ENCODE measurements around the gene SRGAP3. TPM values are rescaled to one million over a fixed set of nuclear protein-coding genes. Genes with fewer than 3 reads are reported as not detected.

SRGAP3 gene
- polyA plus RNA-seq, 3 donors: 0.27 to 1.3 (median 0.87) TPM

DNA sequence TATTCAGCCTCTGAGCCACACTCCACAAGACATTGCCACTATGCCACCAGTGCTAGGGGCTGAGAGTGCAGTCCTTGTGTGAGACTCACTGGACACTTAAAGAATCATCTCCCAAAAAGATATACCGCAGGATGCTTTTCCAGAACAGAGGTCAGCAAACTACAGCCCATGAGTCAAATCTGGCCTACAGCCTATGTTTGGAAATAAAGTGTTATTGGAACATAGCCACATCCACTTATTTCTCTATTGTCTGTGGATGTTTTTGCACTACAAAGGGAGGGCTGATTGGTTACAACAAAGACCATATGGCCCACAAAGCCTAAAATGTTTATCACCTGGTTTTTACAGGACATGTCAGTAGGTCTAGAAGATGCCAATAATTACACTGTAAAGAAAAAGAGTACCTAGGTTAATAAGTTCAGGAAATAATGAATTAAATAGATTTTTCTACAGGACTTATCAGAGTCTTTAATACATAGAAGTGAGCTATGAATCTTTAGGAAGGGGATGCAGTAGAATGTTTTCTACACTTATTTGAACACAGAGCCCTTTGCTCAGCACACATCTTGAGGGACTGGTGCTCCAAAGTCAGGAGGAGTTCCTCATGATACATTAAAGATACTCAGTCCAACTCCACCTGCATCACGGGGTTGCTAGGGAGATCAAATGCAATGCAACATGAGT, 26.3 kb downstream of the SRGAP3 start:
- Histone ChIP-seq H3K27ac (ENCODE audit: low read depth in 1 of 2, low read length in 2 of 2) (no peak overlapping the region), H3K9ac (ENCODE audit: insufficient read depth, low read length, poor library complexity, severe bottlenecking) (no peak overlapping the region), H3K4me1 (ENCODE audit: control insufficient read depth in 1 of 2, insufficient read depth in 2 of 2, low read length in 2 of 2) (no peaks in the 10 kb centered on the region), H3K9me3 (replicated peaks in 1 of 2; ENCODE audit: control insufficient read depth in 1 of 2, insufficient read depth in 1 of 2, low read length in 2 of 2) (no peaks in the 10 kb centered on the region), H3K4me3 (replicated peaks in 1 of 3; ENCODE audit: low read depth in 2 of 3, low read length in 3 of 3) (no peak overlapping the region), H3K27me3 (ENCODE audit: control insufficient read depth in 2 of 2, insufficient read depth in 2 of 2, low read length in 2 of 2) (no peaks in the 10 kb centered on the region), H2AFZ (ENCODE audit: insufficient read depth, low read depth, low read length, poor library complexity, severe bottlenecking) (no peak overlapping the region), H3K36me3 (replicated peaks in 1 of 2; ENCODE audit: control insufficient read depth in 1 of 2, insufficient read depth in 2 of 2, low read length in 2 of 2) (no peaks in the 10 kb centered on the region), H4K20me1 (ENCODE audit: insufficient read depth, low read length) (no peaks in the 10 kb centered on the region), H3K79me2 (ENCODE audit: insufficient read depth, low read length) (no peaks in the 10 kb centered on the region), H3K4me2 (replicated peaks; ENCODE audit: extremely low read depth, low read length, poor library complexity, severe bottlenecking) (no peak overlapping the region)
- H3K27ac Mint-ChIP-seq: no peak overlapping the region
- DNase-seq: no peak
- TF ChIP-seq, protein P1, sequence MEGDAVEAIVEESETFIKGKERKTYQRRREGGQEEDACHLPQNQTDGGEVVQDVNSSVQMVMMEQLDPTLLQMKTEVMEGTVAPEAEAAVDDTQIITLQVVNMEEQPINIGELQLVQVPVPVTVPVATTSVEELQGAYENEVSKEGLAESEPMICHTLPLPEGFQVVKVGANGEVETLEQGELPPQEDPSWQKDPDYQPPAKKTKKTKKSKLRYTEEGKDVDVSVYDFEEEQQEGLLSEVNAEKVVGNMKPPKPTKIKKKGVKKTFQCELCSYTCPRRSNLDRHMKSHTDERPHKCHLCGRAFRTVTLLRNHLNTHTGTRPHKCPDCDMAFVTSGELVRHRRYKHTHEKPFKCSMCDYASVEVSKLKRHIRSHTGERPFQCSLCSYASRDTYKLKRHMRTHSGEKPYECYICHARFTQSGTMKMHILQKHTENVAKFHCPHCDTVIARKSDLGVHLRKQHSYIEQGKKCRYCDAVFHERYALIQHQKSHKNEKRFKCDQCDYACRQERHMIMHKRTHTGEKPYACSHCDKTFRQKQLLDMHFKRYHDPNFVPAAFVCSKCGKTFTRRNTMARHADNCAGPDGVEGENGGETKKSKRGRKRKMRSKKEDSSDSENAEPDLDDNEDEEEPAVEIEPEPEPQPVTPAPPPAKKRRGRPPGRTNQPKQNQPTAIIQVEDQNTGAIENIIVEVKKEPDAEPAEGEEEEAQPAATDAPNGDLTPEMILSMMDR (IDR thresholded peaks at IDR 0.05): no peak
- intact Hi-C loops (cut with micrococcal nuclease): no loop called here
- H3K4me1 Mint-ChIP-seq: peaks cover 12% of the 10 kb centered on the region
- 100% methylated on average over 1 of the region's 2 CpGs for WGBS (ENCODE audit: insufficient coverage)
- H3K27me3 Mint-ChIP-seq (ENCODE audit: low read depth in 3 of 3): peaks cover 0 to 3% (median 2%) of the 10 kb centered on the region in 3 donors
- H3K9me3 Mint-ChIP-seq: no peaks in the 10 kb centered on the region
- no peak overlapping the region for H3K4me3 Mint-ChIP-seq
- H3K36me3 Mint-ChIP-seq: no peaks in the 10 kb centered on the region

DNA sequence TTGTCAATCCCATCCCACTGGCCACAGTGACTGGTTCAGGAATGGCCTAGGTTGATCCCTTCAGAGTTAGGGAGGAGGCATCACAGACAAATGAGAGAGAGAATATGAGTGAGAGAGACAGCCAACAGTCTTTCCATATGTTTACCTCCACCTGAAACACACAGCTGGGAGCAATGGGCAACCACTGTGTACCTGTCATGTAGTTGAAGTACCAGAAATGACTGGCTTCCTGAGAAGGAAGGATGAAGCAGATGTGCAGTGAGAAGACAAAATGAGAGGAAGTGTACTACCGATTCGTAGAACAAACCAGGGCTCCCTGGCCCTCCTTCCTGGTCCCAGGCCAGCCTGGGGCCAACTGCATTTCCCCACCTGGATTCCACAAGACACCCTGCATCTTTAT, 27.4 kb downstream of the SRGAP3 start:
- Histone ChIP-seq H3K4me2 (replicated peaks; ENCODE audit: extremely low read depth, low read length, poor library complexity, severe bottlenecking) (no peak overlapping the region), H3K36me3 (replicated peaks in 1 of 2; ENCODE audit: control insufficient read depth in 1 of 2, insufficient read depth in 2 of 2, low read length in 2 of 2) (no peaks in the 10 kb centered on the region), H3K4me1 (ENCODE audit: control insufficient read depth in 1 of 2, insufficient read depth in 2 of 2, low read length in 2 of 2) (no peaks in the 10 kb centered on the region), H3K9me3 (replicated peaks in 1 of 2; ENCODE audit: control insufficient read depth in 1 of 2, insufficient read depth in 1 of 2, low read length in 2 of 2) (no peaks in the 10 kb centered on the region), H3K4me3 (replicated peaks in 1 of 3; ENCODE audit: low read depth in 2 of 3, low read length in 3 of 3) (no peak overlapping the region), H3K9ac (ENCODE audit: insufficient read depth, low read length, poor library complexity, severe bottlenecking) (no peak overlapping the region), H3K27ac (ENCODE audit: low read depth in 1 of 2, low read length in 2 of 2) (no peak overlapping the region), H3K79me2 (ENCODE audit: insufficient read depth, low read length) (no peaks in the 10 kb centered on the region), H2AFZ (ENCODE audit: insufficient read depth, low read depth, low read length, poor library complexity, severe bottlenecking) (no peak overlapping the region), H4K20me1 (ENCODE audit: insufficient read depth, low read length) (no peaks in the 10 kb centered on the region), H3K27me3 (ENCODE audit: control insufficient read depth in 2 of 2, insufficient read depth in 2 of 2, low read length in 2 of 2) (no peaks in the 10 kb centered on the region)
- intact Hi-C loops (cut with micrococcal nuclease): no loop called here
- Mint-ChIP-seq H3K27me3 (ENCODE audit: low read depth in 3 of 3) (peaks cover 0 to 3% (median 2%) of the 10 kb centered on the region in 3 donors), H3K27ac (no peak overlapping the region), H3K9me3 (no peaks in the 10 kb centered on the region), H3K4me1 (peaks cover 12% of the 10 kb centered on the region), H3K36me3 (no peaks in the 10 kb centered on the region), H3K4me3 (no peak overlapping the region)
- WGBS (ENCODE audit: insufficient coverage): no CpG with 5 or more reads among the region's 2 CpGs
- no peak for DNase-seq
- TF ChIP-seq, protein P1 (IDR thresholded peaks at IDR 0.05): no peak

Data from CD14-positive monocyte (primary cell).